Measurements from ENCODE around the gene APOBEC3B.
"Not testable (repeated sequence)": the region's sequence is repeated elsewhere in the genome, so short reads cannot be mapped to it uniquely, and the experiment has no call there.

APOBEC3B gene

GRCh38 chr22:38951734-38952133 lies 30.4 kb upstream of the APOBEC3B start:
- no peak for DNase-seq (ENCODE audit: low spot score)

GRCh38 chr22:38952281-38952993 lies 29.7 kb upstream of the APOBEC3B start:
- no peak for DNase-seq (ENCODE audit: low spot score)

GRCh38 chr22:38953091-38953490 lies 29.1 kb upstream of the APOBEC3B start:
- DNase-seq (ENCODE audit: low spot score), result no peak

- DNase-seq (ENCODE audit: low spot score), result no peak
Measured at GRCh38 chr22:38953577-38954413, 28.4 kb upstream of the APOBEC3B start.

- no peak for DNase-seq (ENCODE audit: low spot score)
Measured at GRCh38 chr22:38954414-38955043, 27.6 kb upstream of the APOBEC3B start.

GRCh38 chr22:38955250-38955905 lies 26.8 kb upstream of the APOBEC3B start:
- DNase-seq (ENCODE audit: low spot score), result no peak

- DNase-seq (ENCODE audit: low spot score), result no peak
Measured at GRCh38 chr22:38955926-38956325, 26.2 kb upstream of the APOBEC3B start.

GRCh38 chr22:38956551-38956950 lies 25.6 kb upstream of the APOBEC3B start:
- no peak for DNase-seq (ENCODE audit: low spot score)

- DNase-seq (ENCODE audit: low spot score), result no peak
Measured at GRCh38 chr22:38957046-38957770, 24.9 kb upstream of the APOBEC3B start, which contains the start of gene APOBEC3A. TSS of gene APOBEC3A (plus strand) at chr22:38957609. CDS start at chr22:38957692, 83 bp downstream.

- DNase-seq (ENCODE audit: low spot score), result no peak
Measured at GRCh38 chr22:38957808-38958650, 24.1 kb upstream of the APOBEC3B start.

GRCh38 chr22:38958651-38958943 lies 23.6 kb upstream of the APOBEC3B start:
- DNase-seq (ENCODE audit: low spot score), result not testable (repeated sequence)

- no peak for DNase-seq (ENCODE audit: low spot score)
Measured at GRCh38 chr22:38959590-38959989, 22.6 kb upstream of the APOBEC3B start.

GRCh38 chr22:38960673-38961072 lies 21.5 kb upstream of the APOBEC3B start:
- not testable (repeated sequence) for DNase-seq (ENCODE audit: low spot score)

- DNase-seq (ENCODE audit: low spot score), result not testable (repeated sequence)
Measured at GRCh38 chr22:38963291-38963738, 18.8 kb upstream of the APOBEC3B start.

- DNase-seq (ENCODE audit: low spot score), result no peak
Measured at GRCh38 chr22:38963872-38964271, 18.3 kb upstream of the APOBEC3B start.

GRCh38 chr22:38964306-38964705 lies 17.8 kb upstream of the APOBEC3B start:
- DNase-seq (ENCODE audit: low spot score), result no peak

- no peak for DNase-seq (ENCODE audit: low spot score)
Measured at GRCh38 chr22:38964989-38965388, 17.2 kb upstream of the APOBEC3B start.

- DNase-seq (ENCODE audit: low spot score), result no peak
Measured at GRCh38 chr22:38965614-38966379, 16.4 kb upstream of the APOBEC3B start.

- no peak for DNase-seq (ENCODE audit: low spot score)
Measured at GRCh38 chr22:38966380-38966702, 15.8 kb upstream of the APOBEC3B start.

- no peak for DNase-seq (ENCODE audit: low spot score)
Measured at GRCh38 chr22:38966942-38967341, 15.2 kb upstream of the APOBEC3B start.

Data from iPS-NIHi11 (cell line).